Trophoblast cell (in vitro differentiated cells and primary cell): ENCODE measurements around the gene CCDC127. TPM values are rescaled to one million over a fixed set of nuclear protein-coding genes. Genes with fewer than 3 reads are reported as not detected.
A peak's percentile ranks its signal among the peaks of the same experiment; 100 is the strongest.
"Not testable (repeated sequence)": the region's sequence is repeated elsewhere in the genome, so short reads cannot be mapped to it uniquely, and the experiment has no call there.

ENCODE experiments used
- DNase-seq, 2 donors: peaks; one replicate each; pipeline ENCODE4 v3.0.0-alpha.2; 2016
- H2AFZ ChIP-seq: 2 replicates; pipeline ENCODE4 v1.6.1; 2013; ENCODE audit warnings: low read length, moderate library complexity, mild to moderate bottlenecking; ENCODE audit not compliant: insufficient read depth, poor library complexity
- H2AK5ac ChIP-seq: 2 replicates; pipeline ENCODE4 v1.6.1; 2013; ENCODE audit warnings: mild to moderate bottlenecking, low read length
- H2BK120ac ChIP-seq: 2 replicates; pipeline ENCODE4 v1.6.1; 2013; ENCODE audit warnings: low read length, mild to moderate bottlenecking, moderate library complexity; ENCODE audit not compliant: insufficient read depth, poor library complexity
- H2BK12ac ChIP-seq: 2 replicates; pipeline ENCODE4 v1.6.1; 2013; ENCODE audit warnings: mild to moderate bottlenecking, low read length, moderate library complexity
- H2BK5ac ChIP-seq: 2 replicates; pipeline ENCODE4 v1.6.1; 2013; ENCODE audit warnings: low read length, low read depth, moderate library complexity, mild to moderate bottlenecking; ENCODE audit not compliant: poor library complexity
- H3K14ac ChIP-seq: 2 replicates; pipeline ENCODE4 v1.6.1; 2013; ENCODE audit warnings: mild to moderate bottlenecking, low read length
- H3K18ac ChIP-seq: 2 replicates; pipeline ENCODE4 v1.6.1; 2013; ENCODE audit warnings: mild to moderate bottlenecking, low read length
- H3K23ac ChIP-seq: 2 replicates; pipeline ENCODE4 v1.6.1; 2013; ENCODE audit warnings: low read length
- H3K27ac ChIP-seq: 2 replicates; pipeline ENCODE4 v1.5.1; 2013; ENCODE audit warnings: low read depth, mild to moderate bottlenecking, inconsistent platforms, low read length, moderate library complexity
- H3K27me3 ChIP-seq: 2 replicates; pipeline ENCODE4 v1.6.1; 2013; ENCODE audit warnings: inconsistent platforms, mild to moderate bottlenecking, low read length, moderate library complexity; ENCODE audit not compliant: insufficient read depth
- H3K36me3 ChIP-seq, 2 experiments: 1 replicate in 1 of 2; 2 replicates in 1 of 2; pipeline ENCODE4 v1.6.1; 2013; ENCODE audit warnings: low read length in 2 of 2, mild to moderate bottlenecking in 2 of 2, moderate library complexity in 1 of 2; ENCODE audit not compliant: insufficient read depth in 2 of 2, control insufficient read depth in 1 of 2
- H3K4ac ChIP-seq: 2 replicates; pipeline ENCODE4 v1.6.1; 2013; ENCODE audit warnings: low read depth, mild to moderate bottlenecking, low read length, moderate library complexity
- H3K4me1 ChIP-seq, 2 experiments: 1 replicate in 1 of 2; 2 replicates in 1 of 2; pipeline ENCODE4 v1.6.1; 2013; ENCODE audit warnings: low read length in 2 of 2, mild to moderate bottlenecking in 2 of 2, moderate library complexity in 1 of 2; ENCODE audit not compliant: insufficient read depth in 2 of 2, control insufficient read depth in 1 of 2
- H3K4me2 ChIP-seq: 2 replicates; pipeline ENCODE4 v1.6.1; 2013; ENCODE audit warnings: inconsistent platforms, mild to moderate bottlenecking, low read length, moderate library complexity
- H3K4me3 ChIP-seq: 2 replicates; pipeline ENCODE4 v1.5.1; 2013; ENCODE audit warnings: mild to moderate bottlenecking, low read depth, low read length, inconsistent platforms
- H3K79me1 ChIP-seq: one replicate; pipeline ENCODE4 v1.6.1; 2013; ENCODE audit warnings: low read length
- H3K79me2 ChIP-seq: 2 replicates; pipeline ENCODE4 v1.6.1; 2013; ENCODE audit warnings: low read length, mild to moderate bottlenecking; ENCODE audit not compliant: control insufficient read depth, insufficient read depth, poor library complexity
- H3K9ac ChIP-seq: 2 replicates; pipeline ENCODE4 v1.6.1; 2013; ENCODE audit warnings: mild to moderate bottlenecking, low read length
- H3K9me3 ChIP-seq: 2 replicates; pipeline ENCODE4 v1.6.1; 2013; ENCODE audit warnings: low read depth, mild to moderate bottlenecking, control low read depth, inconsistent platforms, low read length; ENCODE audit not compliant: insufficient read depth
- H4K12ac ChIP-seq: 2 replicates; pipeline ENCODE4 v1.6.1; 2013; ENCODE audit warnings: low read depth, mild to moderate bottlenecking, low read length, moderate library complexity
- H4K8ac ChIP-seq: 2 replicates; pipeline ENCODE4 v1.6.1; 2013; ENCODE audit warnings: low read depth, mild to moderate bottlenecking, low read length, moderate library complexity
- H4K91ac ChIP-seq: one replicate; pipeline ENCODE4 v1.6.1; 2013; ENCODE audit warnings: low read depth, mild to moderate bottlenecking, low read length, moderate library complexity
- WGBS: extraction: QIAGEN DNeasy Blood & Tissue Kit; methylation state at CpG from one replicate; pipeline ENCODE4 v1.1.7; 2013; ENCODE audit warnings: missing lambda C conversion rate; ENCODE audit not compliant: insufficient read length, insufficient coverage; ENCODE audit errors: extremely low coverage; 5-methylcytosine and 5-hydroxymethylcytosine counted together
- polyA plus RNA-seq: library from polyadenylated mRNA; stranded (reverse); fragments of 200-250 nt; gene quantifications from 2 replicates; pipeline ENCODE4 v1.2.3, GENCODE V29; 2013

Gene CCDC127
- polyA plus RNA-seq = 3.6 and 3.8 TPM in 2 replicates

- peak within 1 kb of the TSS; percentile 39 for H2AK5ac ChIP-seq
- H4K12ac ChIP-seq = peak within 1 kb of the TSS; percentile 83
- peak within 1 kb of the TSS; percentile 90 for H4K91ac ChIP-seq
- H3K36me3 ChIP-seq, H2BK12ac ChIP-seq, H3K23ac ChIP-seq, H3K4me1 ChIP-seq, H3K27me3 ChIP-seq, H3K9me3 ChIP-seq, H3K79me1 ChIP-seq: not testable (repeated sequence)
- peak within 1 kb of the TSS; percentile 54 for H3K27ac ChIP-seq
- H3K79me2 ChIP-seq = peaks cover 15% of the 10 kb centered on the region
- H3K18ac ChIP-seq = peak within 1 kb of the TSS; percentile 78
- peak within 1 kb of the TSS; percentile 93 for H3K9ac ChIP-seq
- peak within 1 kb of the TSS; percentile 96 for H3K4me3 ChIP-seq
- DNase-seq = peak; percentile 88 to 96
- peak within 1 kb of the TSS; percentile 95 for H4K8ac ChIP-seq
- peak within 1 kb of the TSS; percentile 97 for H2AFZ ChIP-seq
- H2BK5ac ChIP-seq = peak within 1 kb of the TSS; percentile 75
- H3K4ac ChIP-seq = peak within 1 kb of the TSS; percentile 90
- no CpG with 5 or more reads among the region's 75 CpGs for WGBS
- H3K14ac ChIP-seq = peak within 1 kb of the TSS; percentile 92
- peak within 1 kb of the TSS; percentile 92 for H2BK120ac ChIP-seq
- peak within 1 kb of the TSS; percentile 95 for H3K4me2 ChIP-seq
Observed at GRCh38 chr5:217494-218456, at the start of gene CCDC127, which contains the start of gene SDHA. TSS of gene CCDC127 (minus strand) at chr5:218153. CDS start at chr5:216849, 1,304 bp downstream. TSS of gene SDHA (plus strand) at chr5:218320. CDS start at chr5:218356, 36 bp downstream.

GRCh38 chr5:267716-268115 is 49.8 kb upstream of the CCDC127 start:
- H2BK5ac ChIP-seq = no peak overlapping the region
- H2AFZ ChIP-seq = no peak overlapping the region
- no peak overlapping the region for H3K4me3 ChIP-seq
- no peak overlapping the region for H4K12ac ChIP-seq
- H3K23ac ChIP-seq = no peak overlapping the region
- no peak overlapping the region for H4K91ac ChIP-seq
- no peak overlapping the region for H3K14ac ChIP-seq
- no CpG with 5 or more reads among the region's 1 CpG for WGBS
- H3K9me3 ChIP-seq = peaks cover 3% of the 10 kb centered on the region
- peaks cover 5% of the 10 kb centered on the region in 2 experiments for H3K4me1 ChIP-seq
- no peak overlapping the region for H3K27ac ChIP-seq
- no peak overlapping the region for H2AK5ac ChIP-seq
- no peak overlapping the region for H3K18ac ChIP-seq
- no peak overlapping the region for H3K4me2 ChIP-seq
- no peak for DNase-seq
- no peak overlapping the region for H3K9ac ChIP-seq
- no peak overlapping the region for H2BK12ac ChIP-seq
- peaks cover 14% of the 10 kb centered on the region for H3K79me1 ChIP-seq
- H3K36me3 ChIP-seq = peaks cover 4 to 6% of the 10 kb centered on the region in 2 experiments
- H4K8ac ChIP-seq = no peak overlapping the region
- no peak overlapping the region for H3K4ac ChIP-seq
- H2BK120ac ChIP-seq = no peak overlapping the region
- peaks cover 3% of the 10 kb centered on the region for H3K79me2 ChIP-seq
- no peaks in the 10 kb centered on the region for H3K27me3 ChIP-seq

GRCh38 chr5:266311-267026 is 48.5 kb upstream of the CCDC127 start:
- not testable (repeated sequence) for DNase-seq, H2AFZ ChIP-seq, H3K79me2 ChIP-seq, H3K9ac ChIP-seq, H4K12ac ChIP-seq, H4K8ac ChIP-seq, H3K4me3 ChIP-seq, H3K4me1 ChIP-seq, H3K9me3 ChIP-seq, H3K18ac ChIP-seq, H3K4me2 ChIP-seq, H3K27ac ChIP-seq, H3K27me3 ChIP-seq, H3K14ac ChIP-seq, H2AK5ac ChIP-seq, H2BK120ac ChIP-seq, H3K23ac ChIP-seq, H4K91ac ChIP-seq, H2BK5ac ChIP-seq, H2BK12ac ChIP-seq, H3K4ac ChIP-seq
- no CpG with 5 or more reads among the region's 19 CpGs for WGBS
- Histone ChIP-seq H3K79me1 (peaks cover 12% of the 10 kb centered on the region), H3K36me3 (peaks cover 7 to 10% of the 10 kb centered on the region in 2 experiments)

GRCh38 chr5:264338-264737 is 46.4 kb upstream of the CCDC127 start:
- Histone ChIP-seq H3K36me3 (peaks cover 10 to 11% of the 10 kb centered on the region in 2 experiments), H3K27me3 (no peaks in the 10 kb centered on the region), H2AFZ (peak overlapping the region; percentile 30), H3K4ac (no peak overlapping the region), H3K9ac (no peak overlapping the region), H3K4me2 (no peak overlapping the region), H3K18ac (peak overlapping the region; percentile 55), H3K23ac (no peak overlapping the region), H3K4me3 (no peak overlapping the region), H3K79me2 (peaks cover 1% of the 10 kb centered on the region), H4K8ac (peak overlapping the region; percentile 66), H4K12ac (no peak overlapping the region), H2BK5ac (peak overlapping the region; percentile 90), H3K79me1 (peaks cover 6% of the 10 kb centered on the region), H3K27ac (peak overlapping the region; percentile 83), H3K9me3 (peaks cover 3% of the 10 kb centered on the region), H2BK12ac (peak overlapping the region; percentile 72), H2AK5ac (peak overlapping the region; percentile 51), H4K91ac (peak overlapping the region; percentile 95), H2BK120ac (peak overlapping the region; percentile 65), H3K14ac (peak overlapping the region; percentile 96), H3K4me1 (peaks cover 5% of the 10 kb centered on the region in 2 experiments)
- no CpG with 5 or more reads among the region's 10 CpGs for WGBS
- peak in 1 of 2 donors; percentile 31 for DNase-seq
